HepG2 (cell line): Measurements from ENCODE around the gene SNCAIP. TPM values are rescaled to one million over a fixed set of nuclear protein-coding genes. Genes with fewer than 3 reads are reported as not detected.

Experiments
- ATAC-seq: fragments of 200-7000 bp; cut with Tn5 transposase; 3 replicates; pipeline ENCODE4 v1.9.1; 2020; ENCODE audit warnings: mild to moderate bottlenecking, moderate library complexity
- BruUV-seq: library from RNA; stranded (reverse); fragments of 400-500 nt; replicated peaks from 2 replicates; lab custom pipeline; 2021; lab: Mats Ljungman, UMichigan
- CTCF ChIA-PET: fragments of 300-600 bp; formaldehyde crosslinking; extraction: SDS; loops from one replicate; lab custom pipeline; 2021; ENCODE audit warnings: low total read pairs, inconsistent platforms, low intra/inter-chr PET ratio; lab: Yijun Ruan, JAX
- POLR2A ChIA-PET: fragments of 350-600 bp; sonication (Branson Sonifier 250); formaldehyde crosslinking; loops from one replicate; lab custom pipeline; 2020; ENCODE audit warnings: antibody characterized with exemption, inconsistent platforms; lab: Yijun Ruan, JAX
- DNase-seq: peaks from one replicate; pipeline ENCODE4 v3.0.0-alpha.2; 2015; ENCODE audit warnings: low spot score
- FAIRE-seq: peaks from 3 replicates; lab custom pipeline; 2011; peaks lifted over from hg19 to GRCh38; lab: Jason Lieb, UNC
- H2AFZ ChIP-seq: one replicate; pipeline ENCODE4 v1.6.1; 2011; ENCODE audit warnings: low read length, inconsistent platforms
- H3K27ac ChIP-seq: fragments of 300-600 bp; 3 replicates; pipeline ENCODE4 v1.8.0; 2011; ENCODE audit warnings: mixed run types, mild to moderate bottlenecking, mixed read lengths, low read length, inconsistent platforms; ENCODE audit not compliant: insufficient read depth; ENCODE audit errors: extremely low read length
- H3K27me3 ChIP-seq, 2 experiments: fragments of 200-600 bp in 1 of 2; 2 replicates in 1 of 2; 3 replicates in 1 of 2; pipeline versions ENCODE4 v1.6.0 to v1.8.0; 2011; ENCODE audit warnings: low read length in 2 of 2, mild to moderate bottlenecking in 2 of 2, moderate library complexity in 2 of 2, inconsistent platforms in 1 of 2; ENCODE audit not compliant: insufficient read depth in 2 of 2, control insufficient read depth in 1 of 2
- H3K36me3 ChIP-seq, 2 experiments: fragments of 200-600 bp in 1 of 2; replicated peaks in 1 of 2; 2 replicates in 1 of 2; 3 replicates in 1 of 2; pipeline versions ENCODE4 v1.5.1 to v1.8.0; 2011; ENCODE audit warnings: low read length in 2 of 2, inconsistent platforms in 1 of 2; ENCODE audit not compliant: insufficient read depth in 2 of 2, control insufficient read depth in 1 of 2
- H3K4me1 ChIP-seq: 2 replicates; pipeline ENCODE4 v1.5.1; 2012; ENCODE audit warnings: low read length, inconsistent platforms; ENCODE audit not compliant: insufficient read depth
- H3K4me2 ChIP-seq: 2 replicates; pipeline ENCODE4 v1.6.0; 2011; ENCODE audit warnings: low read depth, low read length, inconsistent platforms
- H3K4me3 ChIP-seq, 3 experiments: fragments of 200-600 bp in 1 of 3; sonication (generic), shearing (Covaris generic) in 1 of 3; replicated peaks in 1 of 3; 2 replicates each; pipeline ENCODE4 v1.5.1; 2011 to 2016; ENCODE audit warnings: low read length in 3 of 3, inconsistent platforms in 2 of 3, low read depth in 2 of 3, mild to moderate bottlenecking in 2 of 3, control low read depth in 1 of 3, mixed read lengths in 1 of 3; ENCODE audit not compliant: insufficient read depth in 1 of 3
- H3K79me2 ChIP-seq: one replicate; pipeline ENCODE4 v1.6.1; 2011; ENCODE audit warnings: low read length, inconsistent platforms; ENCODE audit not compliant: insufficient read depth
- H3K9ac ChIP-seq: 2 replicates; pipeline ENCODE4 v1.6.0; 2011; ENCODE audit warnings: mild to moderate bottlenecking, low read depth, low read length, inconsistent platforms; ENCODE audit not compliant: insufficient read depth
- H3K9me3 ChIP-seq: 2 replicates; pipeline ENCODE4 v1.5.1; 2012; ENCODE audit warnings: mild to moderate bottlenecking, low read length
- H4K20me1 ChIP-seq: 2 replicates; pipeline ENCODE4 v1.6.0; 2011; ENCODE audit warnings: inconsistent platforms, mild to moderate bottlenecking, low read length, moderate library complexity; ENCODE audit not compliant: insufficient read depth
- CAMTA2 ChIP-seq: sonication (generic); formaldehyde crosslinking; IDR thresholded peaks from 2 replicates; pipeline ENCODE4 v1.4.0; 2020; ENCODE audit warnings: mild to moderate bottlenecking, missing genetic modification reagents, borderline replicate concordance
- CENPT ChIP-seq: sonication (generic); formaldehyde crosslinking; IDR thresholded peaks from 2 replicates; pipeline ENCODE4 v1.8.0; 2022; ENCODE audit warnings: low read depth, mild to moderate bottlenecking, moderate library complexity, missing genetic modification reagents
- CTCF ChIP-seq: sonication (generic); formaldehyde crosslinking; IDR thresholded peaks from 2 replicates; pipeline ENCODE4 v1.5.0; 2020; ENCODE audit warnings: mild to moderate bottlenecking, missing genetic modification reagents, moderate library complexity
- FOXK1 ChIP-seq: sonication (generic); formaldehyde crosslinking; IDR thresholded peaks from 2 replicates; pipeline ENCODE4 v1.4.0; 2020; ENCODE audit warnings: low read depth, missing genetic modification reagents, borderline replicate concordance
- TMF1 ChIP-seq: sonication (generic); formaldehyde crosslinking; IDR thresholded peaks from 2 replicates; pipeline ENCODE4 v1.8.1; 2022; ENCODE audit warnings: low read depth, missing genetic modification reagents
- ZBTB10 ChIP-seq: sonication (generic); formaldehyde crosslinking; IDR thresholded peaks from 2 replicates; pipeline ENCODE4 v1.4.0; 2020; ENCODE audit warnings: missing genetic modification reagents, borderline replicate concordance
- ZBTB25 ChIP-seq: IDR thresholded peaks from 2 replicates; pipeline ENCODE4 v1.6.1; 2018; ENCODE audit warnings: missing genetic modification reagents
- ZNF256 ChIP-seq: sonication (generic); formaldehyde crosslinking; conservative IDR thresholded peaks from 2 replicates; pipeline ENCODE4 v1.4.0; 2020; ENCODE audit warnings: missing genetic modification reagents
- ZNF639 ChIP-seq: conservative IDR thresholded peaks from 2 replicates; pipeline ENCODE4 v1.6.1; 2018; ENCODE audit warnings: missing genetic modification reagents
- ZNF710 ChIP-seq: sonication (generic); formaldehyde crosslinking; IDR thresholded peaks from 2 replicates; pipeline ENCODE4 v1.5.0; 2020; ENCODE audit warnings: mild to moderate bottlenecking, missing genetic modification reagents, borderline replicate concordance
- ZNF792 ChIP-seq: IDR thresholded peaks from 2 replicates; pipeline ENCODE4 v1.6.1; 2016
- WGBS: methylation state at CpG from one replicate; pipeline ENCODE4 v1.1.6; 2017; ENCODE audit warnings: low lambda C conversion rate; 5-methylcytosine and 5-hydroxymethylcytosine counted together
- in situ Hi-C: cut with HindIII; loops from 2 replicates; pipeline ENCODE4 v1.10.0; 2017; ENCODE audit warnings: low pct_unique_long_range_greater_than_20kb; ENCODE audit not compliant: extremely low pct_ligation_motif_present
- intact Hi-C: fragments of 100-400 bp; cut with micrococcal nuclease; formaldehyde crosslinking; loops from one replicate; pipeline ENCODE4 v1.10.0; 2022; ENCODE audit not compliant: unreplicated experiment
- polyA plus RNA-seq, 8 experiments: library from polyadenylated mRNA; depleted of rRNA in 3 of 8; stranded (reverse) in 7 of 8; unstranded in 1 of 8; fragments of >200 nt; fragmentation: Illumina TruSeq in 4 of 8; extraction: Trizol in 4 of 8; gene quantifications; 2 replicates each; pipeline versions ENCODE4 v1.2.1 to v1.2.3, GENCODE V29; 2011 to 2016; ENCODE audit warnings: low read depth in 4 of 8, missing spikeins in 1 of 8, mixed read lengths in 1 of 8; ENCODE audit not compliant: insufficient read depth in 1 of 8
- total RNA-seq, 5 experiments: library from RNA; depleted of rRNA; stranded (reverse); fragments of >200 nt; fragmentation: Illumina TruSeq; extraction: Trizol; gene quantifications; 2 replicates each; pipeline ENCODE4 v1.2.3, GENCODE V29; 2016; ENCODE audit warnings: low read depth in 1 of 5

SNCAIP gene
- total and polyA plus RNA-seq, 2 of the 13 experiments (the other 11 are each of a cell fraction or from before 2014, with no cell fraction given), result not detected

- no peak overlapping the region for H3K27ac ChIP-seq
- POLR2A ChIA-PET, result no interaction called here
- H3K4me2 ChIP-seq, result no peak overlapping the region
- no peak for FAIRE-seq
- no peaks in the 10 kb centered on the region for H4K20me1 ChIP-seq
- CTCF ChIA-PET, result no interaction called here
- no peaks in the 10 kb centered on the region for H3K4me1 ChIP-seq
- no TSS peak for BruUV-seq
- H3K4me3 ChIP-seq, result no peak overlapping the region
- H3K36me3 ChIP-seq, result no peaks in the 10 kb centered on the region
- in situ Hi-C loops (no loop called here), intact Hi-C loops (no loop called here)
- no peaks in the 10 kb centered on the region for H3K27me3 ChIP-seq
- no peaks in the 10 kb centered on the region for H3K9me3 ChIP-seq
- H3K9ac ChIP-seq, result no peak overlapping the region
- WGBS, result 15% methylated on average over 3 of the region's 3 CpGs
- no peak for ATAC-seq
- H3K79me2 ChIP-seq, result no peaks in the 10 kb centered on the region
- H2AFZ ChIP-seq, result no peak overlapping the region
- no peak for DNase-seq
- no peak for TF ChIP-seq TMF1 (CRISPR knock-in tag)
- TF ChIP-seq CTCF (CRISPR knock-in tag), result no peak
- no peak for TF ChIP-seq ZBTB10
- TF ChIP-seq ZNF256 (CRISPR knock-in tag), result no peak
- no peak for TF ChIP-seq CAMTA2
- no peak for TF ChIP-seq ZBTB25 (CRISPR knock-in tag)
- TF ChIP-seq FOXK1, result no peak
- no peak for TF ChIP-seq ZNF792 (CRISPR knock-in tag)
- no peak for TF ChIP-seq CENPT (CRISPR knock-in tag)
- TF ChIP-seq ZNF639 (CRISPR knock-in tag), result no peak
- TF ChIP-seq ZNF710 (CRISPR knock-in tag), result no peak
Measured at GRCh38 chr5:122390694-122391093, 78.7 kb downstream of the SNCAIP start.
